ENCODE measurements around the gene PRKCB.

PRKCB gene

GRCh38 chr16:23945243-23945642 lies 109.5 kb downstream of the PRKCB start:
- no peak for DNase-seq

- DNase-seq: no peak
Measured at GRCh38 chr16:23947838-23948237, 112.1 kb downstream of the PRKCB start.

GRCh38 chr16:23948949-23949411 lies 113.2 kb downstream of the PRKCB start:
- DNase-seq: peak; percentile 80

GRCh38 chr16:23949630-23950290 lies 114.0 kb downstream of the PRKCB start:
- no peak for DNase-seq

- DNase-seq: no peak
Measured at GRCh38 chr16:23950291-23950894, 114.6 kb downstream of the PRKCB start.

GRCh38 chr16:23950898-23951297 lies 115.1 kb downstream of the PRKCB start:
- no peak for DNase-seq

- no peak for DNase-seq
Measured at GRCh38 chr16:23952128-23952970, 116.6 kb downstream of the PRKCB start.

GRCh38 chr16:23952971-23953300 lies 117.2 kb downstream of the PRKCB start:
- no peak for DNase-seq

GRCh38 chr16:23953476-23953875 lies 117.7 kb downstream of the PRKCB start:
- DNase-seq: no peak

GRCh38 chr16:23955088-23955487 lies 119.3 kb downstream of the PRKCB start:
- DNase-seq: no peak

GRCh38 chr16:23957287-23957686 lies 121.5 kb downstream of the PRKCB start:
- DNase-seq: no peak

- DNase-seq: no peak
Measured at GRCh38 chr16:23959072-23959751, 123.4 kb downstream of the PRKCB start.

GRCh38 chr16:23959752-23960072 lies 123.9 kb downstream of the PRKCB start:
- DNase-seq: no peak

GRCh38 chr16:23960081-23960885 lies 124.5 kb downstream of the PRKCB start:
- DNase-seq: no peak

- DNase-seq: no peak
Measured at GRCh38 chr16:23962001-23962400, 126.2 kb downstream of the PRKCB start.

GRCh38 chr16:23964136-23964535 lies 128.4 kb downstream of the PRKCB start:
- DNase-seq: no peak

GRCh38 chr16:23965137-23965733 lies 129.5 kb downstream of the PRKCB start:
- DNase-seq: no peak

- DNase-seq: peak; percentile 64
Measured at GRCh38 chr16:23966597-23967394, 131.0 kb downstream of the PRKCB start.

GRCh38 chr16:23967775-23968174 lies 132.0 kb downstream of the PRKCB start:
- no peak for DNase-seq

GRCh38 chr16:23968176-23968575 lies 132.4 kb downstream of the PRKCB start:
- no peak for DNase-seq
